Testis (tissue), 3 donors: ENCODE results near the gene TTC17. TPM values are rescaled to one million over a fixed set of nuclear protein-coding genes. Genes with fewer than 3 reads are reported as not detected.
"Not testable (repeated sequence)": the region's sequence is repeated elsewhere in the genome, so short reads cannot be mapped to it uniquely, and the experiment has no call there.

Experiments
- DNase-seq: peaks from one replicate; pipeline ENCODE4 v3.0.0-alpha.2; 2019
- H3K27ac ChIP-seq, 2 donors: fragments of 200-600 bp; sonication (generic); one replicate each; pipeline ENCODE4 v1.5.1; 2019
- H3K27me3 ChIP-seq: fragments of 200-600 bp; sonication (generic); one replicate; pipeline ENCODE4 v1.5.1; 2019
- H3K36me3 ChIP-seq: fragments of 200-600 bp; sonication (generic); one replicate; pipeline ENCODE4 v1.5.1; 2017; ENCODE audit warnings: low read depth; ENCODE audit errors: missing control alignments
- H3K4me1 ChIP-seq: fragments of 200-600 bp; sonication (generic); one replicate; pipeline ENCODE4 v1.5.1; 2019
- H3K4me3 ChIP-seq, 2 donors: fragments of 200-600 bp; sonication (generic); one replicate each; pipeline ENCODE4 v1.5.1; 2017 to 2019
- H3K9me3 ChIP-seq: fragments of 200-600 bp; sonication (generic); one replicate; pipeline ENCODE4 v1.5.1; 2017
- CTCF ChIP-seq, 3 experiments: fragments of 450-650 bp in 2 of 3; fragments of 200-600 bp in 1 of 3; sonication (generic) in 1 of 3; IDR thresholded peaks; one replicate each; pipeline ENCODE4 v1.5.1; 2016 to 2019; ENCODE audit warnings: antibody characterized with exemption in 3 of 3, mild to moderate bottlenecking in 2 of 3, moderate library complexity in 1 of 3
- POLR2A ChIP-seq: fragments of 450-650 bp; IDR thresholded peaks from one replicate; pipeline ENCODE4 v1.6.1; 2017; ENCODE audit warnings: antibody characterized with exemption, mild to moderate bottlenecking, moderate library complexity
- WGBS, 2 donors: methylation state at CpG; one replicate each; pipeline ENCODE4 v1.1.5; 2018; 5-methylcytosine and 5-hydroxymethylcytosine counted together
- intact Hi-C: fragments of 100-400 bp; cut with DNase I; formaldehyde crosslinking; loops from one replicate; pipeline ENCODE4 v1.15.1; 2023; ENCODE audit warnings: low total_unique reads
- polyA plus RNA-seq: library from polyadenylated mRNA; stranded (reverse); fragments of 350-450 nt; fragmentation: Illumina TruSeq; extraction: RNeasy Lipid Tissue Mini Kit (QIAGEN cat#74804); gene quantifications from one replicate; pipeline ENCODE4 v1.2.3, GENCODE V29; 2014; ENCODE audit warnings: low read depth, low replicate concordance; ENCODE audit not compliant: insufficient read depth
- total RNA-seq, 2 donors: library from RNA; depleted of rRNA; stranded (reverse); fragments of >200 nt; gene quantifications; one replicate each; pipeline ENCODE4 v1.2.3, GENCODE V29; 2016

TTC17 gene
- total and polyA plus RNA-seq, 3 donors from 2014 or later = 74.9 to 141 (median 134) TPM

GRCh38 chr11:43316451-43316850, 42.3 kb upstream of the TTC17 start:
- Histone ChIP-seq H3K27ac (no peak overlapping the region), H3K9me3 (no peaks in the 10 kb centered on the region), H3K4me1 (peaks cover 11% of the 10 kb centered on the region), H3K4me3 (no peak overlapping the region), H3K36me3 (no peaks in the 10 kb centered on the region), H3K27me3 (no peaks in the 10 kb centered on the region)
- WGBS, 2 donors = 86 to 88% methylated on average over 6 of the region's 6 CpGs
- no peak for DNase-seq
- no peak for TF ChIP-seq CTCF (IDR thresholded peaks at IDR 0.05)
- intact Hi-C loops = no loop called here

GRCh38 chr11:43327987-43328386, 30.7 kb upstream of the TTC17 start:
- intact Hi-C loops = no loop called here
- no peak overlapping the region for H3K4me3 ChIP-seq
- no peaks in the 10 kb centered on the region for H3K36me3 ChIP-seq
- WGBS, 2 donors = 76 to 86% methylated on average over 2 of the region's 2 CpGs
- no peaks in the 10 kb centered on the region for H3K4me1 ChIP-seq
- H3K27me3 ChIP-seq = no peaks in the 10 kb centered on the region
- no peaks in the 10 kb centered on the region for H3K9me3 ChIP-seq
- no peak for DNase-seq
- TF ChIP-seq CTCF (IDR thresholded peaks at IDR 0.05) (no peak), POLR2A (no peak)
- no peak overlapping the region for H3K27ac ChIP-seq

GRCh38 chr11:43328482-43328881, 30.2 kb upstream of the TTC17 start:
- WGBS, 2 donors = 98 to 99% methylated on average over 2 of the region's 2 CpGs
- TF ChIP-seq POLR2A (no peak), CTCF (IDR thresholded peaks at IDR 0.05) (no peak)
- intact Hi-C loops = no loop called here
- no peaks in the 10 kb centered on the region for H3K27me3 ChIP-seq
- H3K9me3 ChIP-seq = no peaks in the 10 kb centered on the region
- H3K4me3 ChIP-seq = no peak overlapping the region
- no peak for DNase-seq
- no peaks in the 10 kb centered on the region for H3K36me3 ChIP-seq
- no peak overlapping the region for H3K27ac ChIP-seq
- H3K4me1 ChIP-seq = no peaks in the 10 kb centered on the region

- H3K9me3 ChIP-seq = no peaks in the 10 kb centered on the region
- no peak overlapping the region for H3K4me3 ChIP-seq
- no peaks in the 10 kb centered on the region for H3K36me3 ChIP-seq
- TF ChIP-seq POLR2A (no peak), CTCF (IDR thresholded peaks at IDR 0.05) (no peak)
- H3K27me3 ChIP-seq = no peaks in the 10 kb centered on the region
- H3K4me1 ChIP-seq = no peaks in the 10 kb centered on the region
- DNase-seq = no peak
- H3K27ac ChIP-seq = no peak overlapping the region
- intact Hi-C loops = no loop called here
These were observed 17.6 kb upstream of the TTC17 start for GRCh38 chr11:43341159-43341558.

GRCh38 chr11:43351426-43351825, 7.3 kb upstream of the TTC17 start:
- H3K36me3 ChIP-seq, H3K27me3 ChIP-seq, H3K4me3 ChIP-seq, H3K27ac ChIP-seq, intact Hi-C loops, DNase-seq, H3K4me1 ChIP-seq, H3K9me3 ChIP-seq: not testable (repeated sequence)
- 40% methylated on average over 5 of the region's 17 CpGs; no CpG with 5 or more reads in 1 of the 2 donors for WGBS, 2 donors
